ENCODE measurements around the gene CTNNBIP1. TPM values are rescaled to one million over a fixed set of nuclear protein-coding genes. Genes with fewer than 3 reads are reported as not detected.

Gene CTNNBIP1
- polyA plus RNA-seq, 1 donor (not counting 4 experiments of a cell fraction or from before 2014, with no cell fraction given) = 92.3 TPM

DNA sequence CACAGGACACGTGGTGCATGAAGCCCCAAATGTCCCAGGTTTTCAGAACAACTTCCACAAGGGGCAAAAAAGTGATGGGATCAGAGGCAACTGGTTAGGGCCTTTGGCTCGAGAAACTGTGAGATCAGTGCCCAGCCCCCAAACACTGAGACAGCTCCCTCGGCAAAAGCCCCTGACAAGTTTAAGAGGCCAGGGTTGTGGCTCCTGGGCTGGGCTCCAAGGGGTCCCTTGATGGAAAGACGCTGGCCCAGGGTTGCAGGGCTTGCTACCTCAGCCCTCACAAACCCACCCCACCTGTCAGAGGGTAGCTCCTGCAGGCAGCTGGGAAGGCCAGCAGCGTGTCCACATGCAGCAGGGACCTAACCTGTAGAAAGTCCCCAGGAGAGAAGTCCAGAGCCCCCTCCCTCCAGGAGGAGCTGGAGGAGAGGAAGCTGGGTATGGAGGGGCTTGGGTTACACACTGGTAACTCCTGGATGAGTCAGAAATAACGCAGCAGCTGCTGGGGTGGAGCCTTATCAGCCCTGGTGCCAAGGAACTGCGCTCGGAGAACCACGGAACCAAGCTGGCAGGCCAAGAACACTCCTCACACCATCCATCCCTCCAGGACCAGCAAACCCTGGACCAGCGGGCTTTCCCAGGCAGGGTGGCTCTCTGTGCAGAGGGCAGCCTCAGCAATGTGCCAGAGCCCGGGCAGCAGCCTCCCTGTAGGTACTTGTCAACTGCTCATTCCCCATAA, 37.5 kb downstream of the CTNNBIP1 start:
- FAIRE-seq (peak; percentile 85), DNase-seq (ENCODE audit: low read depth, low spot score) (no peak)
- Histone ChIP-seq H3K27ac (ENCODE audit: control insufficient read depth, insufficient read depth, low read length) (no peak overlapping the region), H3K79me2 (ENCODE audit: control insufficient read depth, insufficient read depth, low read length) (peaks cover 5% of the 10 kb centered on the region), H3K36me3 (ENCODE audit: control insufficient read depth in 2 of 2, extremely low read depth in 1 of 2, insufficient read depth in 2 of 2, low read length in 2 of 2) (peaks cover 14 to 21% of the 10 kb centered on the region in 2 experiments), H3K9me1 (ENCODE audit: control insufficient read depth, extremely low read depth, insufficient read depth, low read length) (no peaks in the 10 kb centered on the region), H3K4me1 (ENCODE audit: control insufficient read depth, extremely low read depth, insufficient read depth, low read length) (peaks cover 55% of the 10 kb centered on the region), H4K20me1 (ENCODE audit: control insufficient read depth, extremely low read depth, insufficient read depth, low read length) (no peaks in the 10 kb centered on the region), H2AFZ (ENCODE audit: control insufficient read depth, low read length) (no peak overlapping the region), H3K4me3 (ENCODE audit: control insufficient read depth in 2 of 3, extremely low read depth in 1 of 3, insufficient read depth in 2 of 3, low read depth in 1 of 3, low read length in 3 of 3) (no peak overlapping the region), H3K9ac (ENCODE audit: control insufficient read depth, extremely low read depth, insufficient read depth, low read length) (no peak overlapping the region), H3K4me2 (ENCODE audit: control insufficient read depth, extremely low read depth, insufficient read depth, low read depth, low read length) (peak overlapping the region; percentile 11), H3K27me3 (ENCODE audit: control insufficient read depth, extremely low read depth, insufficient read depth, low read length) (no peaks in the 10 kb centered on the region), H3K9me3 (ENCODE audit: control insufficient read depth, low read depth, low read length) (no peaks in the 10 kb centered on the region)
- TF ChIP-seq, protein P1, sequence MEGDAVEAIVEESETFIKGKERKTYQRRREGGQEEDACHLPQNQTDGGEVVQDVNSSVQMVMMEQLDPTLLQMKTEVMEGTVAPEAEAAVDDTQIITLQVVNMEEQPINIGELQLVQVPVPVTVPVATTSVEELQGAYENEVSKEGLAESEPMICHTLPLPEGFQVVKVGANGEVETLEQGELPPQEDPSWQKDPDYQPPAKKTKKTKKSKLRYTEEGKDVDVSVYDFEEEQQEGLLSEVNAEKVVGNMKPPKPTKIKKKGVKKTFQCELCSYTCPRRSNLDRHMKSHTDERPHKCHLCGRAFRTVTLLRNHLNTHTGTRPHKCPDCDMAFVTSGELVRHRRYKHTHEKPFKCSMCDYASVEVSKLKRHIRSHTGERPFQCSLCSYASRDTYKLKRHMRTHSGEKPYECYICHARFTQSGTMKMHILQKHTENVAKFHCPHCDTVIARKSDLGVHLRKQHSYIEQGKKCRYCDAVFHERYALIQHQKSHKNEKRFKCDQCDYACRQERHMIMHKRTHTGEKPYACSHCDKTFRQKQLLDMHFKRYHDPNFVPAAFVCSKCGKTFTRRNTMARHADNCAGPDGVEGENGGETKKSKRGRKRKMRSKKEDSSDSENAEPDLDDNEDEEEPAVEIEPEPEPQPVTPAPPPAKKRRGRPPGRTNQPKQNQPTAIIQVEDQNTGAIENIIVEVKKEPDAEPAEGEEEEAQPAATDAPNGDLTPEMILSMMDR (optimal IDR thresholded peaks at IDR 0.05 in 1 of 3, IDR thresholded peaks at IDR 0.05 in 1 of 3, conservative IDR thresholded peaks at IDR 0.05 in 1 of 3; ENCODE audit: extremely low read depth in 1 of 3, insufficient read depth in 2 of 3, low read length in 3 of 3) = no peak
- no peak for TF ChIP-seq EZH2 (IDR thresholded peaks at IDR 0.05; ENCODE audit: low read length)
- dilution Hi-C loops (cut with MboI; ENCODE audit: extremely low pct_ligation_motif_present, low sequenced_read_pairs) = no loop called here

GRCh38 chr1:9871707-9872425, 38.2 kb downstream of the CTNNBIP1 start:
- Histone ChIP-seq H3K9ac (ENCODE audit: control insufficient read depth, extremely low read depth, insufficient read depth, low read length) (no peak overlapping the region), H2AFZ (ENCODE audit: control insufficient read depth, low read length) (no peak overlapping the region), H3K79me2 (ENCODE audit: control insufficient read depth, insufficient read depth, low read length) (peaks cover 5% of the 10 kb centered on the region), H3K27ac (ENCODE audit: control insufficient read depth, insufficient read depth, low read length) (no peak overlapping the region), H3K27me3 (ENCODE audit: control insufficient read depth, extremely low read depth, insufficient read depth, low read length) (no peaks in the 10 kb centered on the region), H4K20me1 (ENCODE audit: control insufficient read depth, extremely low read depth, insufficient read depth, low read length) (no peaks in the 10 kb centered on the region), H3K36me3 (ENCODE audit: control insufficient read depth in 2 of 2, extremely low read depth in 1 of 2, insufficient read depth in 2 of 2, low read length in 2 of 2) (peaks cover 16 to 20% of the 10 kb centered on the region in 2 experiments), H3K9me3 (ENCODE audit: control insufficient read depth, low read depth, low read length) (no peaks in the 10 kb centered on the region), H3K4me1 (ENCODE audit: control insufficient read depth, extremely low read depth, insufficient read depth, low read length) (peaks cover 48% of the 10 kb centered on the region), H3K9me1 (ENCODE audit: control insufficient read depth, extremely low read depth, insufficient read depth, low read length) (no peaks in the 10 kb centered on the region), H3K4me3 (ENCODE audit: control insufficient read depth in 2 of 3, extremely low read depth in 1 of 3, insufficient read depth in 2 of 3, low read depth in 1 of 3, low read length in 3 of 3) (no peak overlapping the region), H3K4me2 (ENCODE audit: control insufficient read depth, extremely low read depth, insufficient read depth, low read depth, low read length) (no peak overlapping the region)
- dilution Hi-C loops (cut with MboI; ENCODE audit: extremely low pct_ligation_motif_present, low sequenced_read_pairs) = no loop called here
- DNase-seq (ENCODE audit: low read depth, low spot score) (no peak), FAIRE-seq (no peak)
- no peak for TF ChIP-seq EZH2 (IDR thresholded peaks at IDR 0.05; ENCODE audit: low read length)
- TF ChIP-seq, protein P1 (optimal IDR thresholded peaks at IDR 0.05 in 1 of 3, IDR thresholded peaks at IDR 0.05 in 1 of 3, conservative IDR thresholded peaks at IDR 0.05 in 1 of 3; ENCODE audit: extremely low read depth in 1 of 3, insufficient read depth in 2 of 3, low read length in 3 of 3) = no peak

Measured in keratinocyte (primary cell).